Central memory CD4-positive, alpha-beta T cell (primary cell): ENCODE data around the gene CTDP1.

ENCODE experiments used
- DNase-seq: peaks from one replicate; pipeline ENCODE4 v3.0.0; 2022

Gene CTDP1

DNA sequence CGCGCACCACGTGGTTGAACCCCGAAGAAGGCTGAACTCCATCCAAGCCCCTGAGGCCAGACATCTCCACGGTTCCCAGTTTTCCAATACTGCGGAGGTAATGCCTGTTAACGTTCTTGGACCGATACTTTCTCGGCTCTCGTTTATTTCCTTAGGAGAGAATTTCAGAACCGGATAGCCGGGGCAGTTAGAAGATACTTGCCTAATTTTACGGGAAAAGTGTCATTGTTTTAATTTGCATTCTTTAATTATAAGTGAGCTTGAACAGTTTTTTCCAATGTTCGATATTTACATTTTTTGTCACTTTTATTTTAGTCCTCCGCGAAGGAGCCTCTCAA lies 107.9 kb downstream of the CTDP1 start:
- DNase-seq: no peak

DNA sequence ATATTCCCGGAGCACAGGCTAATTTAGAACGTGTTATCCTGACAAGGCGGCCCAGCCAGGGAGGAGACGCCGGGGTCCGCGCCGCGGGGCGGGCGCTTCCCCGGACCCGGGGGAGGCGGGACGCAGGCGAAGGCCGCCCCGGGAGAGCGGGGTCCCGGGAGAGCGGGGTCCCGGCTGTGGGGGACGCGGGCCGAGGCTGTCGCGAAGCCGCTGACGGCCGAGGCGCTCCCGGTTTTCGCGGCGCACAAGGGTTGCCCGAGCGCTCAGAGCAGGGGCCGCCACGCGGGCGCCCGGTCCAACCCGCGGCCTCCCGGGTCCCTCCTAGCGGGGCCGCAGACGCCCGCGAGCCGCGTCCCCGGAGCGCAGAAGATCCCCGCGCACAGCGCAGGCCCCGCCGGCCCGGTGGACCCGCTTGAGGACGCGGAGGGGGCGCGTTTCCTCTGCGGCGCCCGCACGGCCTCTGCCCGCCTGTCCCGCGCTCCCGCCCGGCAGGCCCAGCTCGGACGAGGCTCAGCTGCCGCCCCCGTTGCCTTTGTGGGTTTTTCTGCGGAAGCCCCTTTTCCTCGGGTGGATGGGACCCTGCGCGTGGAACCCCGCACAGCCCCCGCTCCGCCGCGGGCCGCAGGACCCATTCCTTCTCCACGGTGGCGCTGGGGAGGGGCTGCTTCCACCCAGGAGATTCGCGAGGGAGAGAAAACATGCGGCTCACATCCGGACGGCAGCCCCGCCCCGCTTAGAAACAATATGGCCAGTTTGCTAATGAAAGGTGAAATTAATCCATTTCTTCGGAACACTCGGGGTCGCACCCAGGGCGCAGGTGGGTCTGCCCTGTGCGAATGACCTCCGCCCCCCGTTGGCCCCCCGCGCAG lies 108.5 kb downstream of the CTDP1 start:
- DNase-seq: no peak

- no peak for DNase-seq
These were observed 109.1 kb downstream of the CTDP1 start for GRCh38 chr18:79788734-79789085.

DNA sequence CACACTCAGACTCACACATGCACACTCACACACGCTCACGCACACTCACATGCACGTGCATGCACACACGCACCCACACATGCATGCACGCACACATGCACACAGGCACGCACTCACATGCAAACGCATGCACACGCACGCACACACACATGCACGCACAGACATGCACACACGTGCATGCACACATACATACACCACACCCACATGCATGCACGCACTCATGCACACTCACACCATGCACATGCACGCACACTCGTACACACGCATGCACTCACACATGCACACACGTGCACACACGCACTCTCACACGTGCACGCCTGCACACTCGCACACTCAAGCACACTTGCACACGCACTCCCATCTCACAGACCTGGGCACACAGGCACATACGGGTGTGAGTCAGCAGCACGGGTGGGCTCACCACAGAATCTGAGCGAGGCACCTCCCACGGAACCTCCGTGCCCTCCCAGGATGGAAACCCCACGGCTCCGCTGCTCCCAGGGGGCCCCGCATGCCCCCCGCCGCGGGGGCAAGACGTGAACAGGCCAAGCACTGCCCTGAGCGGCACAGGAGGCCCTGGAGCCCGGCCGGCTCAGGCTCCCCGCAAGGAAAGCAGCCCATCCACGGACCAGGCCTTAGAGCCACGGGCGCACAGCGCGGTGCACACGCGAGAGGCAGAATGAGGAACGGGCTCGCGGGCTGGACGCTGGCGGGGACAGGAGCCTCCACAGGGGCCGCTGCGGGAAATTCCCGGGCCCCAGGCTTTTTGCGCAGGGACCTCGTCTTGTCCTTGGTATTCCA lies 109.7 kb downstream of the CTDP1 start:
- DNase-seq: no peak

DNA sequence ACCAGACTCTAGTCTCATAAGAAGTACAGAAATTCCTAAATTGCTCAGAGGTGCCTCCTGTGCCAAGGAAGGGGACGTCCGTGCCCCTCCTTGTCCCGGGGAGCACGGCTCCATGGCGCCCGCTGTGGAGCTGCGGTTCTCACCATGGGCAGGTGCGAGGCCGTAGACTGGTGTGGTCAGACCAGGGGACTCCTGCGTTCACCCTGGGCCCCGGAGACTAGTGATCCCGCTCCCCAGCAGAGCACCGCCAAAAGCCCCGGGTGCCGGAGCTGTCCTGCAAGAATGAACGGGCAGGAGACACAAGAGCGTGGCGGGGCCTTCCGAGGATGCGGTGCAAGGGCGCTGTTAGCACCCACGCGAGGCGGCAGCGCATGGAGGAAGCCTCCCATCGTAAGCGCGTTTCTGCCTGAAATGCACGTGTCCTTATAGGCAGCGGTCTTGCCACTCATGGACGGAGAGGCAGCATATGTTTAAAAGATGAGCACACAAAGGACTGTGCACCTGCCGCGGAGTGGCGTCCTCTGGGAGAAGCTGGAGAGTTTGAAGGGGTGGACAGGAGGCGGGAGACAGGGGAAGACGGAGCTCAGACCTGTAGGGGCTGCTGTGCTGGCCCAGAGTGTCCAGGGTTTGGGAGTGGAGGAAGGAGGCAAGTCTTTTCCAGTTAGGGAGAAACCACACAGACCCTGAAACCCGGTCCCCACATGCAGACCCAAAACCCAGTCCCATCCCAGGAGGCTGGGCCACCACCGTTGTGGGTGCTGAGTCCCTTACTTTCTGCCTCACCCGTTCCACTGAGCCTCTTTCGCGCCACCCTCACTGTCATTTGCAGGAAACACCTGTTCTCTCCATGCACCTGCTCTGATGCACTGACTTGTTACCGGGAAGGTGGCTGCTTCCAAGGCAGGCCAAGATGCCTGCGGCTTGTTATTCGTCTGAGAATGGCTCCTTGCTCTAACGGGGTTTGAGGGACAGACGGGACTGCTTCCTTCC lies 110.6 kb downstream of the CTDP1 start:
- DNase-seq: no peak

DNA sequence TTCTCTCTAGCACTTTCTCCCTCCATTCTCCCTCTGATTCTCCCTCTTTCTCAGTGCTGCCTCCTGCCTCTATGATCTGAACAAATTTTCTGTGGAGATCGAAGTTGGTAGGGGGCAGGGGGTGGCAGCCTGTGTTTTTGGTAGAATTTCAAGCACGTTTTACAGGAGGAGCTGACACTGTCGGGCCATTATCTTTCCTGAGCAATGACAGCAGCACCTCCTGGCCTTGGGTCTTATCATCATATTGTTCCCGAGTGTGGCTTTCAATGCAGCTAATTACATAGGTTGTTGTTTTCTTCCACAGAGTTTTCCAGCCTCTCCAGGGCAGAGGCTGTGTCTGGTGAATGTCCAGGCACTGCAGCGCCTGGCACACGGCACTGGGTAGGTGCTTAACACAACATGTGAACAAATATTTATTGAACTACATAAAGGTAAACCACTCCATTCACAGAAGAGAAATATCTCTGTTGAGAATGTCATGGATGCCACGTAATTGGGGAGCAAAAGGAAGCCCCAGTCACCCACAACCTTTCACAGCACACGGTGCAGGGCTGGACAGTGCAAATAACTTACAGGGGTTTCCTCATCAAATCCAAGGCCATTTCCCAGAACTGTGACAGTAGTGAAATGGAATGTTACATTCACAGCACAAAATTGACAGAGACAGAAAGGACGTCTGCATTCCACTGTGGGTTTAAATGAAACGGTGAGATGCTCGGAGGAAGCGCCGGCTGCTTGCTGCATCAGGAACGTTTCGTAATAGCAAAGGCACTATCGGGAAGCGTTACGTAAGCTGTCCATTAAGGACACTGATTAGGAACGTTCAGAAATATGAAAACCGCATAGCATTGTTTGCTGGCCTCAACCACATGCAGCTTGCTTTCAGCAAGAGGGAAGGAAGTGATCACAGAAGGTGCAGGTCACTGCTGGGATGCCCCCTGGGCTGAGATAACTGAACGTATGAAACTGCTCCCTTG lies 111.7 kb downstream of the CTDP1 start:
- DNase-seq: no peak

DNA sequence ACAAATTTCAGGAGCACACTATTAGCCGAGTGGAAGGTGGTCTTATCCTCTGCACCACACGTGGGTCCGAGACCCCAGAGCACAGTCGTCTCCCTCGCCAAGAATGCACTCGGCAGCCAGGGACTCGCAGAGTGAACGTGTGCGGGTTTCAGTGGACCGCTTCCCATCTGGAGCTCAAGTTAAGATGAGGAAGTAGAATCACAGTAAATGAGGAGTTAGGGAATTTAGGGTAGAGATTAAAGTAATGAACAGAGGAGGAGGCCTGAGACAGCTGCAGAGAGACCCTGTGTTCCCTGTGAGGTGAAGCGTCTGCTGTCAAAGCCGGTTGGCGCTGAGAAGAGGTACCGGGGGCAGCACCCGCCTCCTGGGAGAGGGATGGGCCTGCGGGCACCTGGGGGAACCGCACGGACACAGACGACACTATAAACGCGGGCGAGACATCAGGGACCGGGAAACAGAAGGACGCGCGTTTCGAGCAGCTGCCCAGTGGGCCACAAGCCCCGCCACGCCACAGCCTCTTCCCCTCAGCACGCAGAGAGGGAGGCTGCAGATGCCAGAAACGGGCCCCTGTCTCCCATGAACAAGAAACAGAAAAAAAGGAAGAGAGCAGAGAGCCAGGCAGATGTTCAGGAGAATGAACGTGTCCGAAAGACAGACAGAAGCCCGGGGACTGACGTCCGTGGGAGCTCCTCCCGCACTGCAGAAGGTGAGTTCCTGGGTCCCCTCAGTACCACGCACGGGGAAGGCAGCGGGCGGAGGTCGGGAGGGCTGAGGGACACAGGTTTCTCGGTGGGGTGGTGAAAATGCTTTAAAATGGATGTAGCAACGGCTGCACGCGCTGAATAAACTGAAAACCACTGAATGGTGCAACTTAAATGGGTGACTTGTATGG lies 112.7 kb downstream of the CTDP1 start:
- no peak for DNase-seq

DNA sequence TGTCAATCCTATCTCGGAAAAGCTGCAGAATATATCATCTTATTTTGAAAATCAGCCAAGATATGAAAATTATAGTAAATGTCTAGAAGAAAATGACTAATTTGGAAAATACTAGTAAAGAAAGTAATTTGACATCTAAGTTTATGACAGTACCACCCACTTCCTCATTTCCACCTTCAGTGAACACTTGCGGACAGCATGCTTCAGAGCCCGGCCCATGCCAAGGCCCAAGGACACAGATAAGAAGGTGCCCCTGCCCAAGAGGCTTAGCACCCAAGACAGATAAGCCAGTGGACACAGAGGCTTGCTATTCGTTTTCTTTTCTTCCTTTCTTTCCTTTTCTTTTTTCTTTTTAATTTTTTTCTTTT lies 113.4 kb downstream of the CTDP1 start:
- no peak for DNase-seq

GRCh38 chr18:79794846-79795245 lies 115.2 kb downstream of the CTDP1 start:
- no peak for DNase-seq

DNA sequence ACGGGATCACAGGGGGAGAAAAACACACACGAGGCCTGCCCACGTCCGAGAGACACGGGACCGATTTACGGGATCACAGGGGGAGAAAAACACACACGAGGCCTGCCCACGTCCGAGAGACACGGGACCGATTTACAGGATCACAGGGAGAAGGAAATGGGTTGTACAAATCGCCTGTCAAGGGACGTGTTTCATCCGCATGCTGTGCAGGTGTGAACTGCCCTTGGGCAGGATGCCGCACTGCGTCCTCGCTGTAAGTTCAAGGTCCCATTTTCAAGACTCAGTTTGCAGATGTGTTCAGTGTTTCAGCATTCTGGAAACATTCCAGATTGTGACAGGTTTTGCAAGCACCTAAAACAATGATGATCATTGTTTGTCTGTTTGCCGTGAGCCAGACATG lies 115.8 kb downstream of the CTDP1 start:
- DNase-seq: no peak

DNA sequence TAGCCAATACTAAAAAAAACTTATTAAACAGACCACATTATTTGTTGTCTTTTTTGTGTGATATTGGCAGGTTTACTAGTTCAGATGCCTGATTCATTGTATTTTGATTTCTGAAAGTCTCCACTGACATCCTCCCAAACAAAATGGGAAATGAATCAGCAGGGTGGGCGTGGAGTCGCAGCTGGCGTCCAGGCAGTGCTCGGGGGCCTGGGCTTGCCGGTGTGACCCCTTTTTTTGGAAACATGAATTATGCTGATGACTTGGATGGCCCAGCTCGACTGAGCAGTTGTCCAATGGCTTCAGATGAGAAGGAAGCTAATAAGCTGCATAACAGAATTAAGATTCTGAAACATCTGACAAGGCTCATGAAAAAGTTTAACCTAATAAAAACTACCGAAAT lies 116.4 kb downstream of the CTDP1 start:
- no peak for DNase-seq

DNA sequence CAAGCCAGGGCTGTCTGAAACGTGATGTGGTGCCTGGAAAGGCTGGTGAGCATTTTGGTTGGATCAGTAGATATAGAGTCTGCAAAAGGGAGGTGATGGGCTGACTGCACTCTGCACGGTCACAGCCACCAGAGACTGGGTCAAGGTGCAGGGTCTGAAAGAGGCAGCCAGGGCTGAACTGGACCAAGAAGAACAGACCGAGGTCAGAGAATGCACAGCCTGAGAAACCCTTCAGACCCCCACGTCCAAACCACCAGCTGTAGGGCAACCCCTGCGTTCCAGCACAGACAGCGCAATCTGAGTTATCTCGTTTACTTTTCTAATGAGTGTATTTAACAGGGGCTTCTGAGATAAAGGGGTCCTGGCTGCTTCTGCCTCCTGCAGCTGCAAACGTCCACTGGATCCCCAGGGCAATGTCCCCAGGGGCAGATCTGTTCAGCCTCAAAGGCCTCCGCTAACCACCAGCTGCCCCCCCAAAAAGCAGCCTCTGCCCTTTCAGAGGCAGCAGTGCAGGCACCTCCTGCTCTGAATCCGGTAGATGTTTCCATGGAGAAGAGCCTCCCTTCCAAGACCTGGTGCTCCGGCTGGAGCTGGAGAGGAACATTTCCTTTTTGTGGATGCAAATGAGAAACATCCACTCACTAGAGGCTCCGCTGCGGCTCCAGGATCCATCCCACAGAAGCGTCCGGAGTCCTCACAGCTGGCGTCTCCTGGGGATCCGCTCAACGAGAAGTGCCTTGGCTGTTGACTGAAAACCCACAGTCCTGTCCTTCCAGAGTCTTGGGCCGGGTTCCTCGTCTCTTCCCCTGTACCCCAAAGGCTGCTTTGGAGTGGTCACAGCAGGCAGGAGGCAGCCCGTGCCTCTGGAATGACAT lies 117.2 kb downstream of the CTDP1 start:
- DNase-seq: no peak

DNA sequence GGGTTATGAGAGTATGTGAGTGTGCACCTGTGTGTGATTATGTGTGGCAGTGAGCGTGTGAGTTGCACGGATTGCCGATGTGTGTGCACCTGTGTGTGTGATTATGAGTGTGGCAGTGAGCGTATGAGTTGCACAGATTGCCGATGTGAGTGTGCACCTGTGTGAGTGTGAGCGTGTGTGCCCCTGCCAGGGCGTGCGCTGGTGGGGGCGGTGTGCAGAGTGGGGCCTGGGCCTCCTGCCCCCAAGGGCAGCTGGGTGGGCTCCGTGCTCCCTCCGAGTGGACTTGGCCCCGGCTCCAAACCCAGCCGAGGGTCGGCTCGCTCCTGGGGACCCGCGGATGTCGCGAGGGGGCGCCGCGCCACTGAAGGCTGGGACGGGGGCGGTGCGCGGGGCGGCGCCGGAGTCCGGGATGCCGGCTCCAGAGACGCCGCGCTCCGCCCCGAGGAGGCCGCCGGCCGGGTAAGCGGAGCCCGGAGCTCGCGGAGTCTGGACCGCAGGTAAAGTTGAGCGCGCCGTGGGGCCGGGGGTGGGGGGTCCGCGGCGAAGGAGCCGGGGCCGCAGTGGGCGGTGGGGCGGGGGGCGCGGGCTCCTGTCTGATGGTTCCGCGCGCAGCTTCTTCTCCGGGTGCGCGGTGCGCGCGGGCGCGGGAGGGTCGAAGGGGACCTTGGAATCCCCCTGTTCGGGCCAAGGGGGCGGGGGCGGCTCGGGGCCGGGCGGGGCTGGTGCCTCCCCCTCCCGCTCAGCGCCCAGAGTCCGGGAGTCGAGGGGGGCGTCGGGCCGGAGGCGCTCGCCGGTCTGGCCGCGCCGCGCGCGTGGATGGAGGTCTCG lies 118.1 kb downstream of the CTDP1 start, which contains the start of gene KCNG2:
KCNG2 (plus strand) TSS at position 421 of the 828 bp plus-strand sequence. CDS start 65,730 bp downstream, outside the sequence.
- DNase-seq: no peak

DNA sequence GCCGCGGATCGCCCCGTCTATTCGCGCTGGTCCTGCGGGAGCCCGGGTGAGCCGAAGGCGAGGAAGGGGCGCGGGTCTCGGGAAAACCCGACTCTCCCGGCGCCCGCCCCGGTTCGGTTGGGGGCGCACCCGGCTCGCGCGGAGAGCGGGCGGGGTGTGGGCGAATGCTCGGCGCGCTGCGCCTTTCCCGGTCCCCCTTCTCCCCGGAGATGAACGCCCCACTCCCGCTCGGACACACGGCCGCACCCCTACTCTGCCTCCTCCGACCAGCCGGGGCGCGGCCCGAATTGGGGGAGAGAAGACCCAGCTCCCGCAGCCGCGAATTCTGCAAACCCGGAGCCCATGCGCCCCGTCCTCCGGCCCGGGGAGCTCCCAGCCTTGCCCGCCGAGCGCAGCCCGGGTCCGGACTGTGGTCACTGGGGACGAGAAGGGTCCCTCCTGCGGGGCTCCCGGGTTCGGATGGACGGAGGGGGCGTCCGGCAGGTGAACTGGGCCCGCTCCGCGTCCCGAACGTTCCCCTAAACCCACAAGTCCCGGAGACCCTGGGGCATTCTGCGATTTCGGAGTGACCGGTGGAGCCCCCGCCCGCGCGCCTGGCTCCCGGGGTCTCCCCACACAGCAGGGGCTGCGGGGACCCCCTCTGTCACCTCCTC lies 118.9 kb downstream of the CTDP1 start:
- no peak for DNase-seq

- no peak for DNase-seq
These were observed 119.4 kb downstream of the CTDP1 start for GRCh38 chr18:79798999-79799370.

DNA sequence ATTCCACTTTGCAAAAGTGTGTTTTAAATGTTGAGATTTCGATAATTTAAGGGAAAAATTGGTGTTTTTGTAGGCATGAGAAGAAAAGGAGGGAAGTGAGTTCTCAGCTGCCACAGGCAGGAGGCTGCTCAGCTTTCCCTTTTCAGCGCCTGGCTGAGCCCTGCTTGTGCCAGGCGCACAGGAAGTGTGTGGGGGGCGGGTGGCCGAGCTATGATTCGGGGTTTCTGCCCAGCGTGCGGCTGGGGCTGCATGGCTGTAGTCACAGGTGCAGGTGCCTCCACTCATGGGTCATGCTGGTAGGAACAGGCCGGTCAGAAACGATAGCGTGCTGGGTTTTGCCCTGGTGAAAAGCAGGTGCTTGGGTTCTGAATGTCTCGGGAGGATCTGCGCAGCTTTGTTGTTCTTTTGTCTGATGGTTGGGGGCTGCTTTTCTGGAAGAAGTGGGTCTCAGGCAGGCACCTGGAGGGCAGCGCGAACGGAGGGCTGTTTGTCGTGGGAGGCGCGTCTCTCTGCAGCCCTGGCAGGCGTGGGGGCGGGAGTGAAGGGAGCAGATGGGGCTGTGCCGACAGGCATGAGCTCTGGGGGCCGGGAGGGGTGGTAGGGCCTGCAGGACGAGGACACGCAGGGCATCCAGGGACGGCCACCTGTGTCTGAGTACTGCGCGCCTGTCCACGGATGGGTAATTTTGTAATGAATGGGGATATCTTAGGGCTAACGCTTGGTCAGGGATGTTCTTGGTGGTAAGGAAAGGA lies 120.2 kb downstream of the CTDP1 start:
- DNase-seq: no peak
